Adipocyte (in vitro differentiated cells): Measurements from ENCODE around the gene PRSS53.
"Not testable (repeated sequence)": the region's sequence is repeated elsewhere in the genome, so short reads cannot be mapped to it uniquely, and the experiment has no call there.

Source experiments
- DNase-seq: peaks from one replicate; pipeline ENCODE4 v3.0.0-alpha.2; 2015; ENCODE audit warnings: low read depth
- H3K27me3 ChIP-seq: replicated peaks from 2 replicates; pipeline ENCODE4 v1.7.0; 2013; ENCODE audit warnings: mild to moderate bottlenecking, low read length, moderate library complexity; ENCODE audit not compliant: control insufficient read depth, insufficient read depth
- H3K36me3 ChIP-seq: 2 replicates; pipeline ENCODE4 v1.7.0; 2013; ENCODE audit warnings: low read length, mild to moderate bottlenecking, moderate library complexity; ENCODE audit not compliant: control insufficient read depth, insufficient read depth, severe bottlenecking
- H3K4me1 ChIP-seq: 2 replicates; pipeline ENCODE4 v1.7.0; 2013; ENCODE audit warnings: mild to moderate bottlenecking, low read length, moderate library complexity; ENCODE audit not compliant: control insufficient read depth, insufficient read depth
- H3K4me3 ChIP-seq: 2 replicates; pipeline ENCODE4 v1.7.0; 2013; ENCODE audit warnings: mild to moderate bottlenecking, low read length, moderate library complexity
- H3K9ac ChIP-seq: 2 replicates; pipeline ENCODE4 v1.7.0; 2013; ENCODE audit warnings: mild to moderate bottlenecking, low read length, moderate library complexity
- H3K9me3 ChIP-seq: 2 replicates; pipeline ENCODE4 v1.7.0; 2013; ENCODE audit warnings: mild to moderate bottlenecking, low read length, moderate library complexity; ENCODE audit not compliant: control insufficient read depth

PRSS53 gene

GRCh38 chr16:31105677-31106213, 17.0 kb upstream of the PRSS53 start:
- Histone ChIP-seq H3K4me1 (peaks cover 8% of the 10 kb centered on the region), H3K9me3 (no peaks in the 10 kb centered on the region), H3K36me3 (peaks cover 15% of the 10 kb centered on the region), H3K4me3 (no peak overlapping the region), H3K9ac (peak overlapping the region; percentile 72), H3K27me3 (no peaks in the 10 kb centered on the region)
- DNase-seq, result peak; percentile 73

- not testable (repeated sequence) for H3K4me3 ChIP-seq, H3K36me3 ChIP-seq, H3K9ac ChIP-seq, H3K9me3 ChIP-seq, H3K4me1 ChIP-seq, DNase-seq, H3K27me3 ChIP-seq
These were observed 12.3 kb upstream of the PRSS53 start for GRCh38 chr16:31100876-31101641.

- Histone ChIP-seq H3K4me1 (peaks cover 8% of the 10 kb centered on the region), H3K9me3 (peaks cover 4% of the 10 kb centered on the region), H3K36me3 (no peaks in the 10 kb centered on the region), H3K4me3 (no peak overlapping the region), H3K27me3 (no peaks in the 10 kb centered on the region), H3K9ac (no peak overlapping the region)
- no peak for DNase-seq
These were observed 11.3 kb upstream of the PRSS53 start for GRCh38 chr16:31099860-31100638.

- peaks cover 26% of the 10 kb centered on the region for H3K4me1 ChIP-seq
- H3K9me3 ChIP-seq, result no peaks in the 10 kb centered on the region
- H3K4me3 ChIP-seq, result peak within 1 kb of the TSS; percentile 88
- H3K27me3 ChIP-seq, result no peaks in the 10 kb centered on the region
- peaks cover 10% of the 10 kb centered on the region for H3K36me3 ChIP-seq
- peak within 1 kb of the TSS; percentile 92 for H3K9ac ChIP-seq
- DNase-seq, result peak; percentile 98
These were observed 5.8 kb upstream of the PRSS53 start, which contains the start of gene VKORC1 for GRCh38 chr16:31094424-31095120. Gene VKORC1, minus strand, starts transcription at chr16:31094797. Its CDS starts 68 bp downstream, at chr16:31094729.

GRCh38 chr16:31094088-31094423, 5.3 kb upstream of the PRSS53 start:
- H3K4me1 ChIP-seq, result peaks cover 26% of the 10 kb centered on the region
- peak overlapping the region; percentile 92 for H3K9ac ChIP-seq
- no peaks in the 10 kb centered on the region for H3K9me3 ChIP-seq
- H3K36me3 ChIP-seq, result peaks cover 12% of the 10 kb centered on the region
- DNase-seq, result peak; percentile 47
- H3K4me3 ChIP-seq, result peak overlapping the region; percentile 88
- no peaks in the 10 kb centered on the region for H3K27me3 ChIP-seq

GRCh38 chr16:31093132-31093703, 4.5 kb upstream of the PRSS53 start:
- peaks cover 26% of the 10 kb centered on the region for H3K4me1 ChIP-seq
- peak overlapping the region; percentile 88 for H3K4me3 ChIP-seq
- H3K27me3 ChIP-seq, result no peaks in the 10 kb centered on the region
- H3K36me3 ChIP-seq, result peaks cover 14% of the 10 kb centered on the region
- H3K9ac ChIP-seq, result peak overlapping the region; percentile 92
- peak; percentile 61 for DNase-seq
- no peaks in the 10 kb centered on the region for H3K9me3 ChIP-seq

- peak overlapping the region; percentile 23 for H3K9ac ChIP-seq
- H3K4me1 ChIP-seq, result peaks cover 26% of the 10 kb centered on the region
- H3K9me3 ChIP-seq, result no peaks in the 10 kb centered on the region
- no peak overlapping the region for H3K4me3 ChIP-seq
- H3K36me3 ChIP-seq, result peaks cover 14% of the 10 kb centered on the region
- DNase-seq, result no peak
- H3K27me3 ChIP-seq, result no peaks in the 10 kb centered on the region
These were observed 3.6 kb upstream of the PRSS53 start for GRCh38 chr16:31092330-31092729.

GRCh38 chr16:31090540-31090939, 1.8 kb upstream of the PRSS53 start:
- peak; percentile 14 for DNase-seq
- H3K9me3 ChIP-seq, result no peaks in the 10 kb centered on the region
- no peak overlapping the region for H3K4me3 ChIP-seq
- peaks cover 14% of the 10 kb centered on the region for H3K36me3 ChIP-seq
- peaks cover 23% of the 10 kb centered on the region for H3K4me1 ChIP-seq
- peak overlapping the region; percentile 22 for H3K9ac ChIP-seq
- no peaks in the 10 kb centered on the region for H3K27me3 ChIP-seq

GRCh38 chr16:31089199-31089598, 456 bp upstream of the PRSS53 start:
- no peaks in the 10 kb centered on the region for H3K9me3 ChIP-seq
- peaks cover 18% of the 10 kb centered on the region for H3K4me1 ChIP-seq
- no peak overlapping the region for H3K4me3 ChIP-seq
- no peak overlapping the region for H3K9ac ChIP-seq
- no peaks in the 10 kb centered on the region for H3K27me3 ChIP-seq
- peaks cover 18% of the 10 kb centered on the region for H3K36me3 ChIP-seq
- no peak for DNase-seq

- Histone ChIP-seq H3K4me1 (peaks cover 16% of the 10 kb centered on the region), H3K9me3 (no peaks in the 10 kb centered on the region), H3K4me3 (no peak overlapping the region)
These were observed 772 bp downstream of the PRSS53 start for GRCh38 chr16:31087971-31088370.

More at GRCh38 chr16:31087971-31088370, 772 bp downstream of the PRSS53 start:
- Histone ChIP-seq H3K27me3 (no peaks in the 10 kb centered on the region), H3K9ac (no peak overlapping the region), H3K36me3 (peaks cover 23% of the 10 kb centered on the region)
- no peak for DNase-seq
